Stimulated activated CD8-positive, alpha-beta memory T cell treated with anti-CD3 and anti-CD28 coated beads, Interleukin-7, amount 100 ng/mL, for 4 hours (primary cell): ENCODE results near the gene DLEC1.
A peak's percentile ranks its signal among the peaks of the same experiment; 100 is the strongest.

Experiments
- DNase-seq, 2 donors: peaks; one replicate each; pipeline ENCODE4 v3.0.0-alpha.2; 2020; ENCODE audit warnings: low read depth in 2 of 2

The DLEC1 gene, protein sequence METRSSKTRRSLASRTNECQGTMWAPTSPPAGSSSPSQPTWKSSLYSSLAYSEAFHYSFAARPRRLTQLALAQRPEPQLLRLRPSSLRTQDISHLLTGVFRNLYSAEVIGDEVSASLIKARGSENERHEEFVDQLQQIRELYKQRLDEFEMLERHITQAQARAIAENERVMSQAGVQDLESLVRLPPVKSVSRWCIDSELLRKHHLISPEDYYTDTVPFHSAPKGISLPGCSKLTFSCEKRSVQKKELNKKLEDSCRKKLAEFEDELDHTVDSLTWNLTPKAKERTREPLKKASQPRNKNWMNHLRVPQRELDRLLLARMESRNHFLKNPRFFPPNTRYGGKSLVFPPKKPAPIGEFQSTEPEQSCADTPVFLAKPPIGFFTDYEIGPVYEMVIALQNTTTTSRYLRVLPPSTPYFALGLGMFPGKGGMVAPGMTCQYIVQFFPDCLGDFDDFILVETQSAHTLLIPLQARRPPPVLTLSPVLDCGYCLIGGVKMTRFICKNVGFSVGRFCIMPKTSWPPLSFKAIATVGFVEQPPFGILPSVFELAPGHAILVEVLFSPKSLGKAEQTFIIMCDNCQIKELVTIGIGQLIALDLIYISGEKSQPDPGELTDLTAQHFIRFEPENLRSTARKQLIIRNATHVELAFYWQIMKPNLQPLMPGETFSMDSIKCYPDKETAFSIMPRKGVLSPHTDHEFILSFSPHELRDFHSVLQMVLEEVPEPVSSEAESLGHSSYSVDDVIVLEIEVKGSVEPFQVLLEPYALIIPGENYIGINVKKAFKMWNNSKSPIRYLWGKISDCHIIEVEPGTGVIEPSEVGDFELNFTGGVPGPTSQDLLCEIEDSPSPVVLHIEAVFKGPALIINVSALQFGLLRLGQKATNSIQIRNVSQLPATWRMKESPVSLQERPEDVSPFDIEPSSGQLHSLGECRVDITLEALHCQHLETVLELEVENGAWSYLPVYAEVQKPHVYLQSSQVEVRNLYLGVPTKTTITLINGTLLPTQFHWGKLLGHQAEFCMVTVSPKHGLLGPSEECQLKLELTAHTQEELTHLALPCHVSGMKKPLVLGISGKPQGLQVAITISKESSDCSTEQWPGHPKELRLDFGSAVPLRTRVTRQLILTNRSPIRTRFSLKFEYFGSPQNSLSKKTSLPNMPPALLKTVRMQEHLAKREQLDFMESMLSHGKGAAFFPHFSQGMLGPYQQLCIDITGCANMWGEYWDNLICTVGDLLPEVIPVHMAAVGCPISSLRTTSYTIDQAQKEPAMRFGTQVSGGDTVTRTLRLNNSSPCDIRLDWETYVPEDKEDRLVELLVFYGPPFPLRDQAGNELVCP (N-terminal part only)

DNA sequence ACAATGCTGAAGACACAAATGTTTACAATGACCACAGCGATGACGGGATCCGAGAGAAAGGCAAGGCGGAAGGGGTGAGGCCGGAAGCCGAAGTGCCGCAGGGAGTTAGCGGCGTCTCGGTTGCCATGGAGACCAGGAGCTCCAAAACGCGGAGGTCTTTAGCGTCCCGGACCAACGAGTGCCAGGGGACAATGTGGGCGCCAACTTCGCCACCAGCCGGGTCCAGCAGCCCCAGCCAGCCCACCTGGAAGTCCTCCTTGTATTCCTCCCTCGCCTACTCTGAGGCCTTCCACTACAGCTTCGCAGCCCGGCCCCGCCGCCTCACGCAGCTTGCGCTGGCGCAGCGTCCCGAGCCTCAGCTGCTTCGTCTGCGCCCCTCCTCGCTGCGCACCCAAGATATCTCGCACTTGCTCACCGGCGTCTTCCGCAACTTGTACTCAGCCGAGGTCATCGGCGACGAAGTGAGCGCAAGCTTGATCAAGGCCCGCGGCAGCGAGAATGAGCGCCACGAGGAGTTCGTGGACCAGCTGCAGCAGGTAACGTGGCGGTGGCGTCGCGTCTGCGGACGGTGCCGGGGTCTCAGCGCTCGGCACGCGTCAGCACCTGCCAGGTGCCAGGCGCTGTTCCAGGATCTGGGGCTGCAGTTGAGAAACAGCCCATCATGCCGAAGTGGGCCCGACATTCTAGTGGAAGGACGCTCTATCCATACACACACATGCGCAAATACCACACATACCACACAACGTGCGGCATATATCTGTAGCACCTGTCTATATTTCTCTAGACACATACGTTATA is at the start of gene DLEC1:
Gene DLEC1 (plus strand): TSS at position 108 of the 798 bp plus-strand sequence. CDS start 18 bp downstream, at position 126.
- peak; percentile 67 to 75 for DNase-seq

DNA sequence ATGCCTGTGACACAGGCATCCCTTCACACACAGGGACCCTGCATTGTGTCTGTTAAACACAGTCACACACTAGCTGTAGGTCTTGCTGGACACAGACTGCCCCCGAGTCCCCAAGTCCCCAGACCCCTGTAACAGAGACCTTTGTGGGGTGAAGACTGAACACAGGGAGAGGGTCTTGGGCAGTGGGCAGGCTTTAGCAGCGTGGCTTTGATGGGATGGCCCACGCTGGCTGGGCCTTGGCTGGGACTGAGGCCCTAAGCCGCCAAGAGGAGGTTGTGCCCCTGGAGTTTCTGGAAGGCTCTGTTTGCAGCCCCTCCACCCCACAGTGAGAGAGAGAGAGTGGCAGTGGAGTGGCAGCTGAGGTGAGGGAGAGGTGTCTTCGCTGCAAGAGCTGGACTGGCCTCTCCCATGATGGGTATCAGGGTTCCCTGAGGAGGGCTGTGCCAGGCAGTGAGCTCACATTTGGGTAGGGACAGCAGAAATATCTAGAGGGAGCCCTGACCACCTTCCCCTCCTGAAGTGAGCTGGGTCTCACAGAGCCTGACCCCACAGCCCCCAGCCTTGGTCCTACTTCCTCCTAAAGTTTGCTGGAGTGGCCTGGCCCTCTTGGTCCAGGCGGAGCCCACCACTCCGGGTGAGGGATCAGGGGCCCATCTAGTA is 49.1 kb upstream of the DLEC1 start:
- DNase-seq: no peak

DNA sequence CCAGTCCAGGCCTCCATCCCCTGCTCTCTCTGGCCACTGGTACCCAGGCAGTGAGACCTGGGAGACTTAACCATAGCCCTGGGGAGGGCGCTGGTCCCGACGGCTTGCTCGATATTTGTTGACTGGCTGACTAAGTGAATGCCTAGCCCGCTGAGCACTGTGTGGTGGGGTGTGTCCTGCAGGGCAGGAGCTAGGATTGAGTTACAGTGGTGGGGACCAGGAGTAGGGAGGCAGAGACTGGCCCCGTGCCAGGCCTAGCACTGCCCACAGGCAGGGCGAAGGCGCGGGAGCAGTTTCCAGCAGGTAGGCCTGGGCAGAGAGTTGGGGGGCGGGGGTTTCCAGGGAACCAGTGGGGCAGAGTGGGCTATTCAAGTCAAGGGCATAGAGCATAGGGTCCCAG is 48.5 kb upstream of the DLEC1 start, which contains the start of gene VILL:
Gene VILL (plus strand): TSS at position 260 of the 400 bp plus-strand sequence. CDS start 2,887 bp downstream, outside the sequence.
- DNase-seq: no peak

DNA sequence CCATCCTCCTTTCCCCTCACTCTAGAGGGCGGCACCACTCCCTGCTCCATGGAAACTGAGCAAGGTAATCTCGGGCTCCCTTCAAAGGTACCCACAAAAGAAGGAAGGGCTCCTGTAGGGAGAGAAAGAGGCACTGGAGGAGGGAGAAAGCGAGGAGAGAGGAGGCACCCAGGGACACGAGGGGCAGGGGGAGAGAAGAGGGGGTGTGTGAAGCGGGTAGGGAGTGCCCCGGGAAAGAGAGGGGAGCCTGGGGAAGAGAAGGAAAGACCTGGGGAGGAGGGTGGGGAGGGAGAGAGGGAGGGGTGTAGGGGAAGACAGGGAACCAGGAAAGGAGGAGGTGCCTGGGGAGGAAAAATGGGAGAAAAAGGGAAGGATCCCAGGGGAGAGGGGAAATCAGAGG is 47.9 kb upstream of the DLEC1 start:
- DNase-seq: no peak

DNA sequence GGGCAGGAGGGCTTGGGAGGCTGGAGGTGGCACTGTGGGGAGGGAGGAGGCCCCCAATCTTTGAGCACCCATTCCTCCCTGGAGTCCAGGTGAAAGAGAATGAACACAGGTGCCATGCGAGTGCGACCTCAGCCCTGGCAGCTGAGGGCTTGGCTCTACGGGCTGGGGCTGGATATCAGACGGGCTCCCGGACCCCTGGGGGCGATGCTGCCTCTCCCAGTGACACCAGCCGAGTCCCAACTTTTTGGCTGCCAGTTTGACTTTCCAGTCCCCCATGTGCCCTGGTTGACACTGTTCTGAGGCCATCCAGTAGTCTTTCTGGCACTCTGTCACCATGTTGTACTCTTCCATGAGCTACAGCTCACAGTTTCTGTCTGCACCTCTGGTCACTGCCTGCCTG is 47.2 kb upstream of the DLEC1 start:
- no peak for DNase-seq

DNA sequence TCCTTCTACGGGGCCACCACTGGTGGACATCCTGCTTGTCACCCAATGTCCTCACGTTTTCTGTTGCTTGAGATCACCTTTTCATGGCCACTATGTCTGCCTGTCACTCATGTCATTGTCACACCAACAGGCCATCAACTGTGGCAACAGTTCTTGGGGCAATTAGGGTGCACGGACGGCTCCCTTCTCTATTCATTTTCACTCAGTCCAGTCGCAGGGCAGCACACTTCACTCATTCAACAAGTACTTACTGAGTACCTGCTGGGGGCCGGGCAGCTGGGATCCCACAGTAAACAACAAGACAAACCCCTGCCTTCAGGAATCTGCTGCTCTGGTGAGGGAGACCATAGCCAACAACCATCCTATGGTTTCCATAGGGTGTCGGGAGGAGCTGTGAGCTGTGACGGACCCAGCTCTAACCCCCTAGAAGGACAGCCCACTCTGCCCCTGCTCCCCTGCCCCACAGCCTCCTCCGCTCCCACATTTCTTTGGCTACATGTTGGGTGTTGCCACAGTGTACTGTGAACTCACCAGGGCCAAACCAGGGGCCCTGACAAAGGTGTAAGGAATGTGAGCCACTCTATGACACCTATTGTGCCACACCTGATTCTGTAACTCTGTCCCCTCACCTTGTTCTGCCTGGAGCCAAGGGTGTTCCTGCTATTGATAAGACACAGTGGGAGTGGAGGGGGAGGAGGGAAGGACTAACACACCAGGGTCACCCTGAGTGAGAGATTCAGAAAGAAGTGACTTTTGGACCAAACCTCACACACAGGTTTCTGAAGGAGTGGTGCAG is 46.5 kb upstream of the DLEC1 start:
- DNase-seq: no peak

DNA sequence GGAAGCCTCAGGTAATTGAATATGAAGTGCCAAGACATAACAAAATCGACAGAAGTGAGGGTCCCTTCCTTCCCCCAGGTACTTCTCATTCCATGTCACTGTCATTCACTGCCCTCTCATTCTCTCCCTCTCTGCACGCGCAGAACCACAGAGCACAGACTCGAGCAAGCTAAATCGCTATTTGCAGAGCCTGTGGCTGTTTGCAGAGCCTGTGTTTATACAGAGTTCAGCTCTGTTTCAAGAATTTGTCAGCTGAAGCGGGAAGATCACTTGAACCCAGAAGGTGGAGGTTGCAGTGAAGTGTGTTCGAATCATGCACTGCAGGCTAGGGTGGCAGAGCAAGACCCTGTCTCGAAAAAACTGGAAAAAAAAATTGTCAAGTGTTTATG is 45.9 kb upstream of the DLEC1 start:
- no peak for DNase-seq

DNA sequence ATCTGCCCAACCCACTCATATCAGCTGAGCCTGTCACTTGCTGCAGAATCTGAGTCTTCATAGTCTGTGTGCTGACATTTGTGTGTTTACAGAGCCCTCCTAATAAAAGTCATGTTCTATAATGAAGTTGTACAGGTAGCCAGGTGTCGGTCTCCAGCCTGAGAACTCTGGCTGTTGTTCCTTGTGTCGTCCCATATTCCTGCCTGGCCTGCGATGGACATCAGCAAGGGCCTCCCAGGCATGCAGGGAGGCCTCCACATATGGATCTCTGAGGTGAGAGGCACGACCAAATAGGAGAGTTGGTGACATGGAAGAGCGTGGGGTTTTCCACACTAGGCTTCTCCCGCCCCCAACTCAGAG is 45.6 kb upstream of the DLEC1 start:
- no peak for DNase-seq

DNA sequence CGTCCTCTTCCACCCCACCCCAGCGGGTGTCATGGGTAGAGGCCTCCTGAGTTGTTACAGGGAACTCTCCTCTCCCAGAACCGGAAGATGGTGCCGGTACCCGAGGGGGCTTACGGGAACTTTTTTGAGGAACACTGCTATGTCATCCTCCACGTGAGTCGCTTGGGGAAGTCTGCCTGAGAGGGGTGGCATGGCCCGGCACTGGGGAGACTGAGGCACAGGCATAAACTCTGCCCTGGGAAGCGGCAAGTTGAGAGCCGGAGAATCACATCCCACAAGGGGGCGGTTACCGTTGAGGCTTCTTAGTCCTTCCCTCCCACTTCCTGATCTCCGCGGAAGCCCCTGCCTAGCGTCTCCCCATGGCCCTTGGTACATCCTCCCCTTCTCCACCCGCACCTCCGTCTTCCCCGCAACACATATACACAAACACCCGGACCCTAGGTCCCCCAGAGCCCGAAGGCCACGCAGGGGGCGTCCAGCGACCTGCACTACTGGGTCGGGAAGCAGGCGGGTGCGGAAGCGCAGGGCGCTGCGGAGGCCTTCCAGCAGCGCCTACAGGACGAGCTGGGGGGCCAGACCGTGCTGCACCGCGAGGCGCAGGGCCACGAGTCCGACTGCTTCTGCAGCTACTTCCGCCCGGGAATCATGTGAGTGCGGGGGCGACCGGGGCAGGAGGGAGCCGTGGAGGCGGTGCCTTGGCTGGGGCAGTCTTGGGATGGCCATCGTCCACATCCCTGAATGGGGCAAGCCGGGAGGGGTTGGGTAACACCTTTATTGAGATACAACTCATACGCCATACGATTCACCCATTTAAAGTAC is 45.0 kb upstream of the DLEC1 start:
- peak; percentile 37 to 59 for DNase-seq

DNA sequence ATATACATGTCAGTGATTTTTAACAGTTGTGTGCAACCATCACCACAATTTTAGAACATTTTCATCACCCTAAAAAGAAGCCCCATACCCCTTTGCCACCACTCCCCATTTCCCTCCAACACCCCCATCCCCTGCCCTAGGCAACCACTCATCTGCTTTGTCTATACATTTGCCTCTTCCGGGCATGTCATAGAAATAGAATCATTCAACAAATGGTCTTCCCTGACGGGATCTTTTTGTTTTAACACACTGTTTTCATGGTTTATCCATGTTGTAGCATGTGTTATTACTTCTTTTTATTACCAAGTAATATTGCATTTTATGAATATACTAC is 44.4 kb upstream of the DLEC1 start:
- DNase-seq: no peak

DNA sequence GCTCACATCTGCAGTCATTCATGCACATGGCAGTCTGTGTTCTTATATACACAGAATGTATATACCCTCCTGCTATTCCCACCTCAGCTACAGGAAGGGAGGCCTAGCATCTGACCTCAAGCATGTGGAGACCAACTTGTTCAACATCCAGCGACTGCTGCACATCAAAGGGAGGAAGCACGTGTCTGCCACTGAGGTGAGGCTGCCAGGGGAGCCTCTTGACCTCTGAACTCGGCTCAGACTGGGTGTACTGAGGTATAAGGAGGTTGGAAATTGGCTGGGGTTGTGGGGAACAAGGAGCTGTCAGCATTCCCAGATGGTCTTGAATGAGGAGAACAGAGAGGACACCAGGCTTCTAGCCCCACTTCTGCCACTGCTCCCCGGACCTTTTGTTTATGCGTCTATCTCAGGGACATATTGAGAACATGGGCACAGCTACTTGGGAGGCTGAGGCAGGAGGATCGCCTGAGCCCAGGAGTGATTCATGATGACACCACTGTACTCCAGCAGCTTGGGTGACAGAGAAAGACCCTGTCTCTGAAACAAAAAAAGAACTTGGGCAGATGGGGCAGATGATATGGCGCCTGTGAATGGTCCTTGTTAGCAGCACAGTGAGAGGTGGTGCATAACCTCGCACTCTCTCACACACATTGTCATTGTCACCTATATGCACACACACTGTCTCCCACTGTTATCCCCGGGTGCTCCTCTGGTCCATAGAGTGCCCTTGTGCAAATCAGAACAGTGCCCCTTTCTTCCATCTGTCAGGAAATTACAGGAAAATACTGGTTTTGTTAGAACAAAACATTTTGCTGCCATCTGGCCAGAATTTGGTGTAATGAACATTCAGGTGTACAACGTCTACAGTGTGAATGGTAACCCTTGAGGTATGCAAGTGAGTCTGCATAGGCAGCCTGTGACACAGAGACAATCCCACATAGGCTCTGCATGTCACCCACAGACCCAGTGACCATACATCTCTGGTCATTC is 43.1 kb upstream of the DLEC1 start:
- no peak for DNase-seq

DNA sequence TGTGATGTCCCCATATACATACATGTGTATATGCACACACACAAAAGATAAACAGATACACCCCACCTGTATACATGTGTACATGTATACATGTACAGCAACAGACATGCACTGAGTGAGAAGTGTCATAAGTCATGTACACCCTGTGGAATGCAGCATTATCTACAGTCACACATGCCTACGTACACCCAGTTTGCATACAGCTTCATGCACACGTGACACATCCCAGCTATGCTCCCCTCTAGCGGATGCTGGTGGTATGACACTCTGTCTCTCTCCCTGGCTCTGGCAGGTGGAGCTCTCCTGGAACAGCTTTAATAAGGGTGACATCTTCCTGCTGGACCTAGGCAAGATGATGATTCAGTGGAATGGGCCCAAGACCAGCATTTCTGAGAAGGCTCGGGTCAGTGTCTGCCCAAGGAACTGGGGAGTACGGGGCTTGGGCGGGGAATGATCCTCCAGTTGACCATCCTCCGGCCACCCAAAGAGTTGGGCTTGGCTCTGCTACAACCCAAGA is 42.2 kb upstream of the DLEC1 start:
- peak; percentile 62 to 72 for DNase-seq

DNA sequence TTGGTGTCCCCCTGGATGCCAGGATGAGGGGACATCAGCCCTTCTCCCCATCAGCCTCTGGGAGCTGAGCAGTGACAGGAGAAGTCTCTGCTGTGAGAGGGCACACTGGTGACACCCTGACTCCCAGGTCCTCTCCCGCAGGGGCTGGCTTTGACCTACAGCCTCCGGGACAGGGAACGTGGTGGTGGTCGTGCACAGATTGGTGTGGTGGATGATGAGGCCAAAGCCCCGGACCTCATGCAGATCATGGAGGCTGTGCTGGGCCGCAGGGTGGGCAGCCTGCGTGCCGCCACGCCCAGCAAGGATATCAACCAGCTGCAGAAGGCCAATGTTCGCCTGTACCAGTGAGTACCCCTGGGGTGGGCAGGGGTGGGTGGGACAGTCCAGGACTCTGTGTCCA is 41.7 kb upstream of the DLEC1 start:
- no peak for DNase-seq

DNA sequence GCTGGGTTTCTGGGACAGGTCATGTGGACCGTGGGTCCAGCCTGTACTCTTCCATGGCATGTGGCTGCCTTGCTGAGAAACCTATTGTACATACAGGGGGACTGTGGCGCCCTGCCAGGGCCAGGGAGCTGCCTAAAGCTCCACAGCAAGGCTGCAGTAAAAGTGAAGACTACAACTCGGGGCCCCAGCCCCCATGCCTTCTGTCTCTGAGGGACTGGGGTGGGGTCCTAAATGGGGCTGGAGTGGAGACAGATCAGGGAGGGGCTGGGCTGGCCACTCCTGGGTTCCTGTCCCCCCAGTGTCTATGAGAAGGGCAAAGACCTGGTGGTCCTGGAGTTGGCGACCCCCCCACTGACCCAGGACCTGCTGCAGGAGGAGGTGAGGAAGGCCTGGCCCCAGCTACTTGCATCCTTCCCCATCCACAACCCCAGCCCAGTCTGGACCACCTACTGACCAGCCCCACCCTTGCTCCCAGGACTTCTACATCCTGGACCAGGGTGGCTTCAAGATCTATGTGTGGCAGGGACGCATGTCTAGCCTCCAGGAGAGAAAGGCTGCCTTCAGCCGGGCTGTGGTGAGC is 41.1 kb upstream of the DLEC1 start:
- DNase-seq: no peak

DNA sequence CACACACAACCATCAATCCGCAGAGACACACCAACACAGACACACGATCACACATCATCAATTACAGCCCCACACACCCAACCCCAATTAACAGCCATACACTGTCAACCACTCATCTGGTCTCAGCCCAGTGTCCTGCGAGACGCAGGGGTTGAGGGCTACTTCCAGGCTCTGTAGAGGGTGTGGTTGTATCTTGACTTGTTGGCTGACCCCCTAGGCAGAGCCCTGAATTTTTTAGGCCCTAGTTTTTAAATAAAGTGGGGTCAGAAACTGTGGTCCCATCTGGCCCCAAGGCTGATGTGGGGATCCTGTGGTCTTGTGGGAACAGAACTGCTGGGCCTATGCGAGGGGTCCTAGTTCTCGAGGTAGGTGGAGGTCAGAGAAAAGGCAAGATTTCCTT is 39.2 kb upstream of the DLEC1 start:
- no peak for DNase-seq

DNA sequence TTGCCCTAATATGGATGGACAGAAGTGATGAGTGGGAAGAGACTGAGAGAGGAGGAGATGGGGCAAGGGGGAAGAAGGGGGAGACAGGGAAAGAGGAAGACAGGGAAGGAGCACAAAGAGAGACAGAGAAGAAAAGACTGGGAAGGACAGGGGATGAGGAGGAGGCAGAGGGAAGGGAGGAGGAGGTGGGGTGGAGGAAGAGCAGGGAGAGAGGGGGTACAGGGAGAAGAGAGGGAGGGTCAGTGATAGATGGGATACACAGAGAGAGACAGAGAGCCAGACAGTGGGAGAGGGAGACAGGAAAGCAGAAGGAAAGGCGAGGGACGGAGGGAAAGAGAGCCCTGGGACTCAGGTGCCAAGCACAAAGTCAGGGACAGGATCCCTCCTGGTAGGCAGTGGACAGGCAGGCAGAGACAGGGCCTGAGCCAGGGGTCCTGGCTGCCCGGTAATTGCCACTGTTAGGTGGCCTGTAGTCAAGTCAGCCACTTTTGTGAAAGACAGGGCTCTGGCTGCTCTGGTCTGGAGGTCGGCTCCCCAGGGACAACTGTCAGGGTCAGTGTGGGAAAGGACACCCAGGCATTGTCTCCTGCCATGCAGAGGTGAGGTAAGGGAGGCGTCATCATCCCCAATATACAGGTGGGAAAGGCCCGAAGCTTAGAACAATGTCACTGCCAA is 38.6 kb upstream of the DLEC1 start:
- DNase-seq: no peak
